DND-41 (cell line): ENCODE results near the gene MAPK7.

Experiments
- ATAC-seq: fragments of 200-7000 bp; cut with Tn5 transposase; 3 replicates; pipeline ENCODE4 v1.9.1; 2021; ENCODE audit warnings: low read depth; ENCODE audit not compliant: insufficient read depth
- DNase-seq: peaks from one replicate; pipeline ENCODE4 v3.0.0-alpha.2; 2020
- H2AFZ ChIP-seq: 2 replicates; pipeline ENCODE4 v1.6.0; 2012; ENCODE audit warnings: low read depth, low read length
- H3K27ac ChIP-seq: 2 replicates; pipeline ENCODE4 v1.5.1; 2012; ENCODE audit warnings: low read length, inconsistent platforms
- H3K27me3 ChIP-seq: fragments of 200-600 bp; sonication (generic); 2 replicates; pipeline ENCODE4 v1.6.0; 2012; ENCODE audit warnings: low read length, mild to moderate bottlenecking, inconsistent platforms; ENCODE audit not compliant: insufficient read depth, poor library complexity
- H3K36me3 ChIP-seq: 2 replicates; pipeline ENCODE4 v1.5.1; 2012; ENCODE audit warnings: low read length, inconsistent platforms; ENCODE audit not compliant: insufficient read depth
- H3K4me1 ChIP-seq: 2 replicates; pipeline ENCODE4 v1.5.1; 2012; ENCODE audit warnings: mild to moderate bottlenecking, low read length; ENCODE audit not compliant: insufficient read depth
- H3K4me2 ChIP-seq: 2 replicates; pipeline ENCODE4 v1.6.0; 2012; ENCODE audit warnings: mild to moderate bottlenecking, moderate library complexity, low read length, inconsistent platforms; ENCODE audit not compliant: insufficient read depth
- H3K4me3 ChIP-seq, 2 experiments: fragments of 200-600 bp in 1 of 2; shearing (Covaris generic) in 1 of 2; 2 replicates each; pipeline ENCODE4 v1.5.1; 2012 to 2016; ENCODE audit warnings: inconsistent platforms in 2 of 2, low read length in 2 of 2, mild to moderate bottlenecking in 2 of 2, low read depth in 1 of 2, moderate library complexity in 1 of 2
- H3K79me2 ChIP-seq: 2 replicates; pipeline ENCODE4 v1.6.0; 2012; ENCODE audit warnings: low read length, inconsistent platforms; ENCODE audit not compliant: insufficient read depth
- H3K9ac ChIP-seq: 2 replicates; pipeline ENCODE4 v1.6.0; 2012; ENCODE audit warnings: low read depth, mild to moderate bottlenecking, inconsistent platforms, low read length, moderate library complexity
- H3K9me3 ChIP-seq: 2 replicates; pipeline ENCODE4 v1.5.1; 2012; ENCODE audit warnings: low read length, moderate library complexity, mild to moderate bottlenecking, inconsistent platforms; ENCODE audit not compliant: insufficient read depth, severe bottlenecking
- H4K20me1 ChIP-seq: 2 replicates; pipeline ENCODE4 v1.6.0; 2012; ENCODE audit warnings: low read length; ENCODE audit not compliant: insufficient read depth
- EZH2 ChIP-seq: IDR thresholded peaks from 3 replicates; pipeline ENCODE4 v1.6.1; 2012; ENCODE audit warnings: borderline replicate concordance, low read depth, mild to moderate bottlenecking, moderate library complexity, low read length, inconsistent platforms; ENCODE audit not compliant: severe bottlenecking
- TF ChIP-seq, protein P1 (sequence below): IDR thresholded peaks from 2 replicates; pipeline ENCODE4 v1.5.1; 2012; ENCODE audit warnings: borderline replicate concordance, low read length, moderate library complexity, mild to moderate bottlenecking; ENCODE audit not compliant: poor library complexity, severe bottlenecking; ENCODE audit errors: extremely low read depth

Gene MAPK7

DNA sequence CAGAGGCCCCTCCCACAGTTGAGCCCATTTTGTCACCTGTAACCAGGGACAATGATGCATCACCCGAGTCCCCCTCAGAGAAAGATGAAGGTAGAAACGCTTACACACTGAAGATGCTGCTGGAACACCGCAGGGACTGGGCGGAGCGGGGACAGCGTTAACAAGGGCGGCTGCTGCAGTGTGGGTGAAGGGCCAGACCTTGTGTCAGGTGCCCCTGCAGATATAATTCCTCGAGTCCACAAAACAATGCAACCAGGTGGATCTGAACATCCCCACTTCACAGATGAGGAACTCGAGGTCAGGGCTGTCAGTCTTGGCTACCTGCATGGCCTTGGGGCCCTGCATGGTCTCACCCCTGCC lies 6.3 kb upstream of the MAPK7 start:
- ATAC-seq (no peak), DNase-seq (no peak)
- Histone ChIP-seq H3K27me3 (no peaks in the 10 kb centered on the region), H3K4me2 (no peak overlapping the region), H4K20me1 (peaks cover 2% of the 10 kb centered on the region; the same call in 1 of the 2 replicates), H3K79me2 (peaks cover 3% of the 10 kb centered on the region), H3K4me1 (peaks cover 12% of the 10 kb centered on the region), H2AFZ (no peak overlapping the region), H3K9ac (no peak overlapping the region), H3K9me3 (no peaks in the 10 kb centered on the region), H3K36me3 (no peaks in the 10 kb centered on the region), H3K4me3 (no peak overlapping the region), H3K27ac (no peak overlapping the region)
- no peak for TF ChIP-seq EZH2
- TF ChIP-seq, protein P1, sequence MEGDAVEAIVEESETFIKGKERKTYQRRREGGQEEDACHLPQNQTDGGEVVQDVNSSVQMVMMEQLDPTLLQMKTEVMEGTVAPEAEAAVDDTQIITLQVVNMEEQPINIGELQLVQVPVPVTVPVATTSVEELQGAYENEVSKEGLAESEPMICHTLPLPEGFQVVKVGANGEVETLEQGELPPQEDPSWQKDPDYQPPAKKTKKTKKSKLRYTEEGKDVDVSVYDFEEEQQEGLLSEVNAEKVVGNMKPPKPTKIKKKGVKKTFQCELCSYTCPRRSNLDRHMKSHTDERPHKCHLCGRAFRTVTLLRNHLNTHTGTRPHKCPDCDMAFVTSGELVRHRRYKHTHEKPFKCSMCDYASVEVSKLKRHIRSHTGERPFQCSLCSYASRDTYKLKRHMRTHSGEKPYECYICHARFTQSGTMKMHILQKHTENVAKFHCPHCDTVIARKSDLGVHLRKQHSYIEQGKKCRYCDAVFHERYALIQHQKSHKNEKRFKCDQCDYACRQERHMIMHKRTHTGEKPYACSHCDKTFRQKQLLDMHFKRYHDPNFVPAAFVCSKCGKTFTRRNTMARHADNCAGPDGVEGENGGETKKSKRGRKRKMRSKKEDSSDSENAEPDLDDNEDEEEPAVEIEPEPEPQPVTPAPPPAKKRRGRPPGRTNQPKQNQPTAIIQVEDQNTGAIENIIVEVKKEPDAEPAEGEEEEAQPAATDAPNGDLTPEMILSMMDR: no peak

DNA sequence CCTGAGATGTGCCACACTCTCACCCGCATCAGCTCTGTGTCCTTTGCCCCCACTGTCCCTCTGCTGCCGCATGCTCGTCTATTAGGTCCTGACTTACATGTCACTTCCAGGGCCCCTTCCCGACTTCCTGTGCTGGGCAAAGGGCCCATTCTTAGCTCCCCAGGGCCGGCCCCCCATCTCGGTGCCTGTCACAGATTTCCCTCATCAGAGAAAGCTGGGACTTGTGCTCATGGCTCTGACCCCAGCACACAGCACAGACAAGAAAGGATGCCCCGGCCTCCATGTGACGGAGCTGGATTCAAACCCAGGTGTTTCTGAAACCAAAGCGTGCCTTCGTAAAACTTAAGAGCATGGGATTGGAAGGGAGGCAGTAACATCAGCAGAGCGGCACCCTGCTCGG lies 5.9 kb upstream of the MAPK7 start:
- no peak for TF ChIP-seq EZH2
- TF ChIP-seq, protein P1: no peak
- Histone ChIP-seq H3K9me3 (no peaks in the 10 kb centered on the region), H3K4me3 (no peak overlapping the region), H3K27me3 (no peaks in the 10 kb centered on the region), H3K79me2 (peaks cover 6% of the 10 kb centered on the region), H3K9ac (no peak overlapping the region), H3K27ac (no peak overlapping the region), H4K20me1 (peaks cover 2% of the 10 kb centered on the region; the same call in 1 of the 2 replicates), H3K36me3 (no peaks in the 10 kb centered on the region; the same call in 1 of the 2 replicates), H3K4me1 (peaks cover 15% of the 10 kb centered on the region), H3K4me2 (no peak overlapping the region), H2AFZ (no peak overlapping the region)
- ATAC-seq (no peak), DNase-seq (no peak)

DNA sequence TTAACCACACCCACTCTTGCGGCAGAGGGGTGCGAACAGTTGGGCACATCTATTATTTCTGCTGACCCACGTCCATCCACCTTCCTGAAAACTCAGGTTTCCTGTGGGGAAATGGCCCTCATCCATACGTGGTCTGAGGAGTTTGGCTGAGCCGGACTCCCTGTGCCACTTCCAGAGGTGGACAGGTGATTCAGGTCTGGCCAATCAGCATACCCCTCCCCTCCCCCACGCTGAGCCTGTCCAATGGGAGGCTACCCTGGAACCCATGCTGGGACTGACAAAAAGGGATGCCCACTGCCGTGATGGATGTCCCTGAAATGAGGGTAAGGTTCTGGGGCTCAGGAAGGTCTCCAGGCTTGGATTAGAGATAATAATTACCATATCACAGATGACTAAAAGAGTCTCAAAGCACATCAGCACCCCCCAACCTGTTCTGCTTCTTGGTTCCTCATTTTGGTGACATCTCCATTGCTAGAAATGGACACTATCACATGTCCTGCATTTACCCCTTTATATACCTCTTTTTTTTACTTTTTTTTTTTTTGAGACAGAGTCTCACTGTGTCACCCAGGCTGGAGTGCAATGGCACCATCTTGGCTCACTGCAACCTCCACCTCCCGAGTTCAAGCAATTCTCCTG lies 5.3 kb upstream of the MAPK7 start:
- Histone ChIP-seq H3K36me3 (no peaks in the 10 kb centered on the region; the same call in 1 of the 2 replicates), H3K9ac (no peak overlapping the region), H2AFZ (no peak overlapping the region), H3K79me2 (peaks cover 6% of the 10 kb centered on the region), H3K4me1 (peaks cover 15% of the 10 kb centered on the region), H3K27me3 (no peaks in the 10 kb centered on the region), H3K4me2 (no peak overlapping the region), H3K4me3 (no peak overlapping the region), H4K20me1 (peaks cover 2% of the 10 kb centered on the region; the same call in 1 of the 2 replicates), H3K27ac (no peak overlapping the region), H3K9me3 (no peaks in the 10 kb centered on the region)
- no peak for TF ChIP-seq EZH2
- TF ChIP-seq, protein P1: no peak
- no peak for DNase-seq
- ATAC-seq: no peak

DNA sequence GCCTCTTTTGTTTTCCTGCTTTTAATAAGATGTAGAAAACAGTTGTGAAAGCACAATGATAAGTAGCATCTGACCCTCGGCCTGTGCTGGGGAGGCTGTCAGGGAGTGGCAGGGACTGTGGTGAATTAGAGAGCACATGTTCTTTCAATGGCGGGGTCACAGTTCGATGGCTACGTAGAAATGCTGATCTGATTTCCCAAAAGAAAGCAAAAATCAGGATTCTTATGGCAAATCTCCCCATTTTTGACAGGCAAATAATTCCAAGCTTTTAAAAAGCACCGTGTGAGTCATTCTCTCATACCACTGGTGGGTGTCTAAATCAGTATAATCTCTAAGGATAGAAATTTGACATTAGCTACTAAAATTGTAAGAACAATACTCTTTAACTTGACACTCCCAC lies 4.2 kb upstream of the MAPK7 start:
- Histone ChIP-seq H2AFZ (no peak overlapping the region), H3K27me3 (no peaks in the 10 kb centered on the region), H3K36me3 (peaks cover 4% of the 10 kb centered on the region; the same call in 1 of the 2 replicates), H3K27ac (no peak overlapping the region), H3K79me2 (peaks cover 11% of the 10 kb centered on the region), H3K9ac (no peak overlapping the region), H3K4me2 (no peak overlapping the region), H4K20me1 (peaks cover under 1% of the 10 kb centered on the region; the same call in 1 of the 2 replicates), H3K4me1 (peaks cover 21% of the 10 kb centered on the region), H3K9me3 (no peaks in the 10 kb centered on the region), H3K4me3 (no peak overlapping the region)
- no peak for ATAC-seq
- DNase-seq: no peak
- no peak for TF ChIP-seq EZH2
- TF ChIP-seq, protein P1: no peak
